Dedifferentiated amniotic fluid mesenchymal stem cell (primary cell): ENCODE data around the gene KCNA2.

Source experiments
- DNase-seq: peaks from one replicate; pipeline ENCODE4 v3.0.0-alpha.2; 2016; ENCODE audit errors: extremely low spot score

The KCNA2 gene

DNA sequence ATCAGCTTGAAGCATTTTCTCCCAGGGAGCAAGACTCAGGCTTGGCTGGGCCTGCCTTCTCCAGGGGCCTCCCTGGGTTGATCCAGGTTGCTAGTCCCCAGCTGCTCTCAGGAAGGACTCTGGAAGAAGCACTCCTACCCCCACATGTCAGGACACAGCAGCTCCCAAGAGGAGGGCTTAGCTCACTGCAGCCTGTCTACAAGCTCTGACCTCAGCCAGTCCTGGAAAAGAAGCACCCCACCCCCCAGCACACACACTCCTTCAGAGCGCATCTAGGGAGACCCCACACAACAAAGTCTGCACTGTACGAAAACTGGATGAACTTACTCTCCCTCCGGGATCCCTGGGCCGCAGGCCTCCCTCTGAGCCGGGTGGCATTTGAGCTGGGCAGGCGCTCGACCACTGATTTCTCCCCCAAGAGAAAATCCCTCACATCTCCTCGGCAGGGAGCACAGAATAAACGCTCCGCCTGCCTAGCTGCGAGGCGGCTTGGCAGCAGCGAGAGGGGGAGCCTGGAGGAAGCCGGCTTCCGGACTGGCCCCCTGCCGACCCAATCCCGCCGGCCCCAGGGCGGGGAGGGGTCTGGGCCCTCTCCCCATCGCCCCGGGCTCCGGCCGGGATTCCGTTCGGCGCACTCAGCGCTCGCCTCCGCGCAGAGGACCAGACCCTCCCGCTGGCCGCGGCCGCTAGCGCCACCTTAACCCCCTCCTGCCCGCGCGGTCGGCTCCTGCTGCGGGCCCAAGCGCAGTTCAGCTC is at the start of gene KCNA2:
TSS of gene KCNA2 (minus strand) at position 458 of the 756 bp plus-strand sequence. CDS start 1,576 bp downstream, outside the sequence.
- DNase-seq = no peak

GRCh38 chr1:110650609-110651008 is 44.5 kb upstream of the KCNA2 start:
- no peak for DNase-seq

- no peak for DNase-seq
These were observed 42.3 kb upstream of the KCNA2 start for GRCh38 chr1:110648417-110648816.

DNA sequence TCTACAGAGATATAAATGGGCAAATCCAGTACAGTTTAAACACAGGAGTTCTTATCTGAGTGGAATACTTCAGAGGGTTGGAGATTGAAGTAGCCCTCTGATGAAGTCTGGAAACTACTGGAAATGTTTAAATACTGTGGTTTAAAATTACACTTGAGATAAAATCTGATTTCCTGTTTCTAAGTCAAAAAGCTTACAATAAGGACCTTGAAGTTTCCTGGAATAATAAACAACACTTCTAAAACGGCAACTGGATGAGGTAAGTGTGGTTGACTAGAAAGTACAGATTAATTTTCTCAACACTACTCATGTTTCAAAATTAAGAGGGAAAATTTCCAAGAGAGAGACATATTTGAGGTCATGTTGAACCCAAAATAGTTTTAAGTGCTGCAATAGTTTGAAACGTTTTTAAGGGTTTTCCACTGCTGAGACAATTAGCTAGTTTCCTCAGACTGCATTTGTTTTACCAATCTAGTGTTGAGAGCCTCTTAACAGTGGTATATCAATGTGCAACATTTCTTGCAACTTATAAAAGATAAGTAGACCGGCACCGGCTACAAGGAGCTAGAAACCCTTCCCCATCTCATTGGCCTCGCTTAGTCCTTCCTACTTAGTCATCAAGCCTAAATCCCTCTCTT is 41.2 kb upstream of the KCNA2 start:
- no peak for DNase-seq

DNA sequence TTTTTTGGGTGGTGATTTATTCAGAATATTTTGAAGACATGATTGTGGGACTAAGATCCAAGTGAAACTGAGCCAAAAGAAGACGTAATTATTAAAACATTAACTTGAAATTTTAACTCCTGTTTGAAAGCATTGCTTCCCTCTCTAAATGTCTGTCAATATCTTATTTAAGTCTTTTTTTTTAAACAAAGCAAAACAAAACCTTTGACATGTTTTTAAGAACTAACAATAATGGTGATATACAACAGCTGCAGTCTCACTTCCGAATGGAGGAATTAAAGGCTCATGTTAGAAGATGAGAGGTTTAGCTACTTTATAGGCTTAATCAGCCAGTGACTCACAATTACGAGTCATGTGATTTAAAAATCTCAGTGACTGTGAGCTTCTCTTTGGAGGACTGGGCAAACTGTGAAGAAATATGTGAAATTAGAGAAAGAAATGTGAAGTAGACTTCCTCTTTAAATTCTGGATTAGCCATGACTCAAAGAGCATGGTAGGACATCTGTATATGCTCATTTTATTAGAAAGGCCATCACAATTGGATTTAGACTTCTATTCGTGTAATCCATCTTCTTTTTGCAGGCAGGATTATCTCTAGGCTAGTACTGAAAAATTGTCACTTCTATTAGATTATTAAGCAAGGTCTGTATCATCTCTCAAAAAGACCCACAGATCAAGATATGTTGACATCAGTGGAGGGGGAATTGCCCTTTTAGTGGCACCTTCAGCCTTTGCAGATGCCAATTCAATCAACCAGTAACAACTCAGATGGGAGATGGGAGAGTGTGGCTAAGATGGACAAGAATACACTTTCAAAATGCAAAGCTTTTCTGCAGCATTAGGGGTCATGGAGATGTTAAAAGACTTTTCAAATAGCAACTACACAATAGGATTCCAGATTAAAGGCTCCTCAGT is 39.9 kb upstream of the KCNA2 start:
- DNase-seq = no peak

DNA sequence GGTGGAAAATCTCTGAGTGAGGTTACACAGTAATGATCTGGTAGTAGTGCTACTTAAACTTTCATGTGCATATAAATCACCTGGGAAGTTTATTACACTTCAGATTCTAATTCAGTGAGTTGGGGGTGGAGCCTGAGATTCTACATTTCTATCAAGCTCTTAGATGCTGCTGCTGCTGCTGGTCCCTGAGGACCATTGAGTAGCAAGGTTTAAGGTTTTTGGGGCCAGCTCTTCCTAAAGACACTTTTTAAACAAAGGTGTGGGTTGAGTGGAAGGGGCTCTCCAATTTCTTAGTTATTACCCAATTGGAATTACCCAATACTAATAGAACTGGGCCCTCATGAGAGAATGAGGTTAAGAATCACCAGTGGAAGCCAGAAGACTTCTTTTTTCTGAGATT is 39.1 kb upstream of the KCNA2 start:
- no peak for DNase-seq

- DNase-seq = no peak
These were observed 37.8 kb upstream of the KCNA2 start for GRCh38 chr1:110643879-110644472.

DNA sequence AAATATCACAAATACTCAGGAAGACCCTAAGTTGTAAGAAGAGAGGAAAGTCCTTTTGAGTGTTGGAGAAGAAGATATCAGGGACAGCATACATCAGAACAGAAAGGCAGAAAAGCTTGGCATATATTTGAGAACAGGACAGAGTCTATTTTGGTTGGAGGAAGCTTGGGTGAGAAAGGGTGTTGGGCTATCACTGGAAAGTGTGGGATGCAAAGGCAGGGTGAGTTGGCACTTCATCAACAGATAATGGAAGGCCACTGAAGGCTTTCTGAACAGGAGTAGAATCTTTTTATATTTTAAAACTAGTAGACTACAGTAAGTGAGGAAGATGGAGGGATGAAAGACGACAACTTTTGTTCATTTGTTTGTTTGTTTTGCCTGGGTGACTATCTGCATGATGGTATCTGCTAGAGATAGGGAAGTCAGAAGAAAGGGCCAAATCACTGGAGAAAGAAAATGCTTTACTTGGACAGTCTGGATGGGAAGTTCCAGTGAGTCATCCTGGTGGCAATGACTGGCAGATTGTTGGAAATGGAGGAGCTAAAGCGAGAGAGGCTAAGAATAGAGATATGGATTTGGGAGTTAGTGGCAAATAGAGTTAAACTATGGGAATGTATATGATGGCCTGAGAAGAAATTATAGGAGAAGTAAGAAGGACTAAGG is 33.7 kb upstream of the KCNA2 start:
- no peak for DNase-seq

- DNase-seq = no peak
These were observed 32.4 kb upstream of the KCNA2 start for GRCh38 chr1:110638556-110638955.

- DNase-seq = no peak
These were observed 31.9 kb upstream of the KCNA2 start for GRCh38 chr1:110638058-110638457.

DNA sequence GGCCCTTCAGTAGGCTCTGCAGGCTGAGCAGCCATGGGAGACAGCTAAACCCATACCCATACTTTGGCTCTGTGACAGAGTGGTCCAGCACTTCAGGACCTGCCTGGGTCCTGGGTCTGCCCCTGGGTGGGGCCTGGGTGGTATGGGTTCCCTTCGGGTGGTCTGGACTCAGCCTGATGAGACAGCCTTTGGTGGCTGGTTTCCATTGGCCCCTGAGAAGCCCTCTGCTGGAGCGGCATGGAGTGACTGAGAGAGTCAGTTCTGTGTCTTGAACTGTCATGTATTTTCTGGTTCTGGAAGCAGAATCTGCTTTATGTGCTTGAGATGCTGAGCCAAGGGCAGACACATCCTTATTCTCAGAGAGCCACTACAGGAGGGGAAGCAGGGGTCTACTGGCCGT is 31.3 kb upstream of the KCNA2 start:
- DNase-seq = no peak

GRCh38 chr1:110636149-110636935 is 30.2 kb upstream of the KCNA2 start:
- no peak for DNase-seq

DNA sequence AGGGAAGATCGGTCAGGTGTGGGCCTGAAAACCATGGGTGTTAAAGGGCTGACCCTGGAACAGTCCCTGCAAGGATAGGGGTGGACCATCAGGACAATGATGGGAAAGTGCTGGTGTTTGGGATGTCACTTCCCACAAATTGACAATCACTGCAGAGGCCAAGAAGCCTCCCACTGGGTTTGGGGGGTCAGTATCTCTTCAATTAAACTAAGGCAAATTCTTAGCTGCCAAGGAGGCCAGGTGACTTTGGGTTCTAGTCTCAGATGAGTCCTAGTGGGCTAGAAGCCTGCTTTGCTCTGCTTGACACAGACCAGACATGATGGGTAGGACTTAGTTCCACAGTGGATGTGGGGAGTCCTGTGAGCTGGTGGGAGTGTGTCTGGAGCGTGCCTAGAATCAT is 29.3 kb upstream of the KCNA2 start:
- DNase-seq = no peak

GRCh38 chr1:110634455-110635311 is 28.5 kb upstream of the KCNA2 start:
- peak; percentile 18 for DNase-seq

GRCh38 chr1:110634086-110634454 is 27.9 kb upstream of the KCNA2 start:
- no peak for DNase-seq

- no peak for DNase-seq
These were observed 27.5 kb upstream of the KCNA2 start for GRCh38 chr1:110633646-110634030.

DNA sequence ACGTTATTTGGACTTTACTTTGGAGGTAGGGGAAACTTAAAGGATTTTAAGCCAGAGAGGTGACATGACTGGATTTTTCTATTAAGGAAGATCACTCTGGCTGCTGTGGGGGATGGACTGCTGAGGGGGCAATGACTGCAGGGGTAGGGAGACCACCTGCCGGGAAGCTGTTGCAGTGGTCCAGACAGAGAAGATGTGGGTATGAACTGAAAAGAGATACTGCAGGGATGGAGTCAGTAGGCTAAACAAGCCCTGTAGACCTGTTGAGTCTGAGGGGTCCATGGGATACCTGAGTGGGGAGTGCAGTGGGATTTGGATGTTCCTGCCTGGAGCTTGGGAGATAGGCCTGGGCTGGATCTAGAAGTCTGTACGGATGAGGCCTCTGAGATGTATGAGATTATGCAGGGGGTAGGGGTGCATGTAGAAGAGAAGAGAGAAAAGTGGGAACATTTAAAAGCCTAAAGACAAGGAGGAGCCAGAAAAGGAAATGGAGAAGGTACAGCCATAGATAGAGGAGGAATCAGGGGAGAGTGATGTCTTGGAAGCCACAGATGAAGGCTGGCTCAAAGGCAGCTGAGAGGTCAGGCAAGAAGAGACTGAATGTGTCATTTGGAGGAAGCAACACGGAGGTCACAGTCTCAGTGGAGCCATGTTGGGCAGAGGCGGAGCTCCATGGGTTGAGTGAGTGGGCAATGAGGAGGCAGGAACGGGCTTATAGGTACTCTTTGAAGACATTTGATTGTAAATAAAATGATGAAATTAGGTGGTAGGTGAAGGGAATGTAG is 25.9 kb upstream of the KCNA2 start:
- DNase-seq = no peak

DNA sequence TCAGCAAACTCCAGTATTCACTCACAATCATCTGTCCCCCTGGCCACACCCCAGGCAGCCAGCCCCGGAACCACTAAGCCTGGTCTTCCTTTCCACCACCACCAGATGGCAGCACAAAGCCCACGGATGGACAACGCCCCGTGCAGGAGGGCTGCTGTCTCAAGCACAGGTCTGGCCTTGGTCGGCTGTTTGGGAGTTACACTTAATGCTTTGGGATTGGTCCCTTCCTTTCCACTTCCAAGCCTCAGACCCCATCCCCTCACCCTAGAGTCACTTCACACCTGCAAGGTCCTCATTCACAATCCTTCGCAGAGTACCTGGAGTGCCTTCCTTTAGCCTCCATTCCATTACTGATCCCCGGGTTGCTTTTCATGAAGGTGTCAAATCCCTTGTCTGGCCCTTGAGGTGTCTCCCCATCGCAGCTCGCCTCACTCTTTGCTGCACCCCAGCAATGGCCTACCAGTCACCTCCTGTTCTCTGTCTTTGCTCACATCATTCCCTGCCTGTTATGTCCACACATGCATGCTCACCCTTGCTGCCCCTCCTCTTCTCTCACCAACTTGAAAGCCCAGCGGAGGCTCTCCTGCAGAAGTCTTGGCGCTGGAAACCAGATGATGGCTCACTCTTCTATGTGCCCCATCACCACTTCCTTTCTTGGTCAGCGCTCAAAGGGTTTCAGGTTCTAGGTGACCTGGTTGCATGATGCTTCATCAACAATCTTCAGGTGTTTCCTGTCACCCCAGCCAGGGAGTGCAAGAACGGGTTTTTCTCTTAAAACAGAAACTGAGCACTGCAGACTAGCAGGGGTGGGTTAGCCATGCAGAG is 24.9 kb upstream of the KCNA2 start:
- DNase-seq = peak; percentile 31
